Stomach (tissue), 19 donors: ENCODE data around the gene PJA1. TPM values are rescaled to one million over a fixed set of nuclear protein-coding genes. Genes with fewer than 3 reads are reported as not detected.

Source experiments
- DNase-seq, 2 donors: peaks; one replicate each; pipeline versions ENCODE4 v3.0.0 to v3.0.0-alpha.2; 2013 to 2019
- H3K27ac ChIP-seq, 5 donors: fragments of 200-600 bp in 4 of 5; sonication (generic) in 4 of 5; one replicate each; pipeline ENCODE4 v1.5.1; 2013 to 2019; ENCODE audit warnings: mild to moderate bottlenecking in 1 of 5, moderate library complexity in 1 of 5
- H3K27me3 ChIP-seq, 3 donors: fragments of 200-600 bp; sonication (generic); one replicate each; pipeline ENCODE4 v1.5.1; 2017 to 2019; ENCODE audit warnings: mixed run types in 1 of 3
- H3K36me3 ChIP-seq, 4 donors: fragments of 200-600 bp; sonication (generic); 1 replicate in 3 of 4; 2 replicates in 1 of 4; pipeline ENCODE4 v1.5.1; 2016 to 2019
- H3K4me1 ChIP-seq, 4 donors: fragments of 200-600 bp; sonication (generic); one replicate each; pipeline ENCODE4 v1.5.1; 2016 to 2019
- H3K4me3 ChIP-seq, 4 donors: fragments of 200-600 bp; sonication (generic) in 3 of 4; one replicate each; pipeline ENCODE4 v1.5.1; 2016 to 2019; ENCODE audit warnings: mild to moderate bottlenecking in 1 of 4
- H3K9me3 ChIP-seq, 4 donors: fragments of 200-600 bp; sonication (generic); one replicate each; pipeline ENCODE4 v1.5.1; 2016 to 2019
- CTCF ChIP-seq, 7 experiments: fragments of 450-650 bp in 4 of 7; fragments of 200-600 bp in 3 of 7; sonication (generic) in 3 of 7; IDR thresholded peaks; one replicate each; pipeline ENCODE4 v1.5.1; 2016 to 2019; ENCODE audit warnings: antibody characterized with exemption in 7 of 7, control low read depth in 2 of 7, mild to moderate bottlenecking in 1 of 7
- EP300 ChIP-seq: sonication (generic); formaldehyde crosslinking; IDR thresholded peaks from one replicate; pipeline ENCODE4 v1.6.1; 2017; ENCODE audit warnings: antibody characterized with exemption
- POLR2A ChIP-seq, 4 donors: fragments of 450-650 bp; IDR thresholded peaks; one replicate each; pipeline ENCODE4 v1.6.1; 2016; ENCODE audit warnings: antibody characterized with exemption in 4 of 4, control low read depth in 2 of 4, mild to moderate bottlenecking in 1 of 4, moderate library complexity in 1 of 4
- POLR2AphosphoS5 ChIP-seq, 3 donors: sonication (generic); formaldehyde crosslinking; IDR thresholded peaks; one replicate each; pipeline ENCODE4 v1.6.1; 2016; ENCODE audit warnings: antibody characterized with exemption in 3 of 3
- WGBS, 5 donors: extraction: QIAGEN DNeasy Blood & Tissue Kit in 3 of 5; methylation state at CpG; one replicate each; pipeline versions ENCODE4 v1.1.5 to v1.1.7; 2013 to 2018; 5-methylcytosine and 5-hydroxymethylcytosine counted together
- intact Hi-C: fragments of 100-400 bp; cut with DNase I; formaldehyde crosslinking; loops from one replicate; pipeline ENCODE4 v1.15.1; 2023; ENCODE audit warnings: low total_unique reads
- long read RNA-seq, 10 donors: transcript quantifications; one replicate each; lab custom pipeline, GENCODE V29; 2026
- polyA plus RNA-seq, 3 donors: library from polyadenylated mRNA; stranded (reverse); fragments of 200-250 nt; gene quantifications; one replicate each; pipeline ENCODE4 v1.2.3, GENCODE V29; 2013
- total RNA-seq, 5 donors: library from RNA; depleted of rRNA; stranded (reverse); fragments of >200 nt; gene quantifications; one replicate each; pipeline versions ENCODE4 v1.1.0 to v1.2.3, GENCODE V29; 2014 to 2016
- donor health status: healthy with polysubstance abuse.
- donor health status: Bipolar disorder and iron deficiency.
- donor health status: healthy.

The PJA1 gene, protein sequence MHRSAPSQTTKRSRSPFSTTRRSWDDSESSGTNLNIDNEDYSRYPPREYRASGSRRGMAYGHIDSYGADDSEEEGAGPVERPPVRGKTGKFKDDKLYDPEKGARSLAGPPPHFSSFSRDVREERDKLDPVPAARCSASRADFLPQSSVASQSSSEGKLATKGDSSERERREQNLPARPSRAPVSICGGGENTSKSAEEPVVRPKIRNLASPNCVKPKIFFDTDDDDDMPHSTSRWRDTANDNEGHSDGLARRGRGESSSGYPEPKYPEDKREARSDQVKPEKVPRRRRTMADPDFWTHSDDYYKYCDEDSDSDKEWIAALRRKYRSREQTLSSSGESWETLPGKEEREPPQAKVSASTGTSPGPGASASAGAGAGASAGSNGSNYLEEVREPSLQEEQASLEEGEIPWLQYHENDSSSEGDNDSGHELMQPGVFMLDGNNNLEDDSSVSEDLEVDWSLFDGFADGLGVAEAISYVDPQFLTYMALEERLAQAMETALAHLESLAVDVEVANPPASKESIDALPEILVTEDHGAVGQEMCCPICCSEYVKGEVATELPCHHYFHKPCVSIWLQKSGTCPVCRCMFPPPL
- total RNA-seq (10 to 100 TPM in 3 of 5 donors, 1 to 10 TPM in 2; 1.7 to 41.4 (median 24.1) TPM), polyA plus RNA-seq (10 to 100 TPM in 2 of 3 donors, 1 to 10 TPM in 1; 8.9 to 13.1 (median 10.8) TPM)
- long read RNA-seq, donor 1, transcript PJA1-202 (2 exons, 2,672 nt), result minor isoform, 7 of 26 reads
- long read RNA-seq, donor 1, transcript PJA1-203 (1 exons, 2,692 nt), result major isoform, 17 of 26 reads
- long read RNA-seq, donor 1, partial matches to known transcripts, result 0 of 26 reads
- long read RNA-seq, donor 1, other reads (novel, unspliced or antisense), result 0 of 26 reads
- long read RNA-seq, donor 2, transcript PJA1-203 (1 exons, 2,692 nt), result major isoform, 18 of 38 reads
- long read RNA-seq, donor 2, transcript PJA1-202 (2 exons, 2,672 nt), result minor isoform, 15 of 38 reads
- long read RNA-seq, donor 2, partial matches to known transcripts, result 0 of 38 reads
- long read RNA-seq, donor 2, other reads (novel, unspliced or antisense), result 0 of 38 reads
- long read RNA-seq, donor 3, transcript PJA1-203 (1 exons, 2,692 nt), result major isoform, 15 of 25 reads
- long read RNA-seq, donor 3, transcript PJA1-202 (2 exons, 2,672 nt), result minor isoform, 8 of 25 reads
- long read RNA-seq, donor 3, partial matches to known transcripts, result 0 of 25 reads
- long read RNA-seq, donor 3, other reads (novel, unspliced or antisense), result 0 of 25 reads
- long read RNA-seq, donor 4, partial matches to known transcripts, result 0 of 2 reads
- long read RNA-seq, donor 4, other reads (novel, unspliced or antisense), result 0 of 2 reads
- long read RNA-seq, donor 5, transcript PJA1-202 (2 exons, 2,672 nt), result minor isoform, 14 of 40 reads
- long read RNA-seq, donor 5, transcript PJA1-203 (1 exons, 2,692 nt), result major isoform, 22 of 40 reads
- long read RNA-seq, donor 5, partial matches to known transcripts, result 0 of 40 reads
- long read RNA-seq, donor 5, other reads (novel, unspliced or antisense), result 0 of 40 reads
- long read RNA-seq, donor 6, transcript PJA1-202 (2 exons, 2,672 nt), result minor isoform, 28 of 78 reads
- long read RNA-seq, donor 6, transcript PJA1-203 (1 exons, 2,692 nt), result major isoform, 45 of 78 reads
- long read RNA-seq, donor 6, partial matches to known transcripts, result 0 of 78 reads
- long read RNA-seq, donor 6, other reads (novel, unspliced or antisense), result 0 of 78 reads
- long read RNA-seq, donor 7, transcript PJA1-202 (2 exons, 2,672 nt), result minor isoform, 20 of 46 reads
- long read RNA-seq, donor 7, transcript PJA1-203 (1 exons, 2,692 nt), result major isoform, 24 of 46 reads
- long read RNA-seq, donor 7, partial matches to known transcripts, result 0 of 46 reads
- long read RNA-seq, donor 7, other reads (novel, unspliced or antisense), result 0 of 46 reads
- long read RNA-seq, donor 8, transcript PJA1-202 (2 exons, 2,672 nt), result minor isoform, 6 of 30 reads
- long read RNA-seq, donor 8, transcript PJA1-203 (1 exons, 2,692 nt), result major isoform, 19 of 30 reads
- long read RNA-seq, donor 8, partial matches to known transcripts, result 0 of 30 reads
- long read RNA-seq, donor 8, other reads (novel, unspliced or antisense), result 0 of 30 reads
- long read RNA-seq, donor 9, transcript PJA1-202 (2 exons, 2,672 nt), result major isoform, 15 of 35 reads
- long read RNA-seq, donor 9, transcript PJA1-203 (1 exons, 2,692 nt), result major isoform, 15 of 35 reads
- long read RNA-seq, donor 9, partial matches to known transcripts, result 0 of 35 reads
- long read RNA-seq, donor 9, other reads (novel, unspliced or antisense), result 0 of 35 reads
- long read RNA-seq, donor 10, transcript PJA1-202 (2 exons, 2,672 nt), result major isoform, 5 of 9 reads
- long read RNA-seq, donor 10, partial matches to known transcripts, result 0 of 9 reads
- long read RNA-seq, donor 10, other reads (novel, unspliced or antisense), result 0 of 9 reads

GRCh38 chrX:69165087-69165651, at the start of gene PJA1:
TSS of gene PJA1 (minus strand) at chrX:69165453. CDS start at chrX:69163073, 2,380 bp downstream.
- Histone ChIP-seq H3K9me3 (peaks cover 0 to 16% (median 6%) of the 10 kb centered on the region in 4 donors), H3K27ac (peak within 1 kb of the TSS; percentile 74 to 87 (median 80)), H3K27me3 (peaks cover 0 to 13% (median 0%) of the 10 kb centered on the region in 3 donors), H3K36me3 (peaks cover 0 to 22% (median 16%) of the 10 kb centered on the region in 4 donors), H3K4me1 (peaks cover 0 to 17% (median 2%) of the 10 kb centered on the region in 4 donors), H3K4me3 (peak within 1 kb of the TSS; percentile 56 to 75 (median 70))
- intact Hi-C loops, result loop anchor here (10.0 kb wide), 1 partner anchor 330 kb away; no protein-coding TSS in a partner anchor
- TF ChIP-seq CTCF (IDR thresholded peaks at IDR 0.05), result no peak
- TF ChIP-seq EP300, result no peak
- TF ChIP-seq POLR2A (IDR thresholded peaks at IDR 0.05), result no peak
- TF ChIP-seq POLR2AphosphoS5 (IDR thresholded peaks at IDR 0.05), result peak; percentile 49 to 64 (median 55)
- peak; percentile 69 to 92 for DNase-seq
- 0 to 32% (median 5%) methylated on average over 18 to 48 of the region's 48 CpGs for WGBS, 5 donors

- Histone ChIP-seq H3K27ac (no peak overlapping the region), H3K4me1 (no peaks in the 10 kb centered on the region), H3K27me3 (peaks cover 0 to 15% (median 0%) of the 10 kb centered on the region in 3 donors), H3K4me3 (no peak overlapping the region), H3K9me3 (peaks cover 0 to 5% (median 2%) of the 10 kb centered on the region in 4 donors), H3K36me3 (no peaks in the 10 kb centered on the region)
- TF ChIP-seq POLR2AphosphoS5 (IDR thresholded peaks at IDR 0.05), result no peak
- no peak for TF ChIP-seq POLR2A (IDR thresholded peaks at IDR 0.05)
- no peak for TF ChIP-seq EP300
- TF ChIP-seq CTCF (IDR thresholded peaks at IDR 0.05), result no peak
- intact Hi-C loops, result no loop called here
- no peak for DNase-seq
- WGBS, 5 donors, result 74 to 96% (median 84%) methylated on average over 4 to 5 of the region's 5 CpGs
Measured at GRCh38 chrX:69214463-69214862, 49.2 kb upstream of the PJA1 start.

GRCh38 chrX:69211701-69212100, 46.4 kb upstream of the PJA1 start:
- DNase-seq, result no peak
- TF ChIP-seq CTCF (IDR thresholded peaks at IDR 0.05), result no peak
- H3K36me3 ChIP-seq, result no peaks in the 10 kb centered on the region
- H3K9me3 ChIP-seq, result peaks cover 0 to 10% (median 2%) of the 10 kb centered on the region in 4 donors
- 61 to 100% (median 84%) methylated on average over 1 to 2 of the region's 2 CpGs for WGBS, 5 donors
- peaks cover 0 to 14% (median 0%) of the 10 kb centered on the region in 3 donors for H3K27me3 ChIP-seq
- H3K4me3 ChIP-seq, result no peak overlapping the region
- H3K27ac ChIP-seq, result no peak overlapping the region
- intact Hi-C loops, result no loop called here
- H3K4me1 ChIP-seq, result no peaks in the 10 kb centered on the region
